CD14-positive monocyte (primary cell): ENCODE results near the gene PERCC1. TPM values are rescaled to one million over a fixed set of nuclear protein-coding genes. Genes with fewer than 3 reads are reported as not detected.
A peak's percentile ranks its signal among the peaks of the same experiment; 100 is the strongest.

Experiments used
- DNase-seq, 3 donors: peaks; one replicate each; pipeline ENCODE4 v3.0.0-alpha.2; 2011 to 2022
- H2AFZ ChIP-seq: 2 replicates; pipeline ENCODE4 v1.6.0; 2012; ENCODE audit warnings: mild to moderate bottlenecking, low read depth, low read length, inconsistent platforms; ENCODE audit not compliant: insufficient read depth, poor library complexity, severe bottlenecking
- H3K27ac ChIP-seq, 2 donors: 1 replicate in 1 of 2; 2 replicates in 1 of 2; pipeline ENCODE4 v1.5.1; 2012 to 2013; ENCODE audit warnings: low read length in 2 of 2, control low read depth in 1 of 2, inconsistent platforms in 1 of 2, low read depth in 1 of 2, mild to moderate bottlenecking in 1 of 2
- H3K27me3 ChIP-seq, 2 donors: one replicate each; pipeline versions ENCODE4 v1.6.0 to v1.6.1; 2011 to 2013; ENCODE audit warnings: low read length in 2 of 2; ENCODE audit not compliant: control insufficient read depth in 2 of 2, insufficient read depth in 2 of 2
- H3K36me3 ChIP-seq, 2 donors: replicated peaks in 1 of 2; 1 replicate in 1 of 2; 2 replicates in 1 of 2; pipeline versions ENCODE4 v1.5.1 to v1.6.1; 2012 to 2013; ENCODE audit warnings: low read length in 2 of 2, control low read depth in 1 of 2, inconsistent platforms in 1 of 2, mild to moderate bottlenecking in 1 of 2; ENCODE audit not compliant: insufficient read depth in 2 of 2, control insufficient read depth in 1 of 2
- H3K4me1 ChIP-seq, 2 donors: 1 replicate in 1 of 2; 2 replicates in 1 of 2; pipeline versions ENCODE4 v1.5.1 to v1.6.1; 2012 to 2013; ENCODE audit warnings: low read length in 2 of 2, control low read depth in 1 of 2, inconsistent platforms in 1 of 2, mild to moderate bottlenecking in 1 of 2, moderate library complexity in 1 of 2; ENCODE audit not compliant: insufficient read depth in 2 of 2, control insufficient read depth in 1 of 2
- H3K4me2 ChIP-seq: replicated peaks from 2 replicates; pipeline ENCODE3; 2012; ENCODE audit warnings: low read length, moderate library complexity, mild to moderate bottlenecking; ENCODE audit not compliant: poor library complexity, severe bottlenecking; ENCODE audit errors: extremely low read depth
- H3K4me3 ChIP-seq, 3 experiments: fragments of 200-600 bp in 1 of 3; sonication (generic) in 1 of 3; replicated peaks in 1 of 3; 1 replicate in 2 of 3; 2 replicates in 1 of 3; pipeline ENCODE4 v1.5.1; 2011 to 2013; ENCODE audit warnings: low read length in 3 of 3, mild to moderate bottlenecking in 3 of 3, control low read depth in 2 of 3, low read depth in 2 of 3, inconsistent platforms in 1 of 3, moderate library complexity in 1 of 3
- H3K79me2 ChIP-seq: 2 replicates; pipeline ENCODE4 v1.6.0; 2012; ENCODE audit warnings: mild to moderate bottlenecking, control low read depth, inconsistent platforms, low read length, moderate library complexity; ENCODE audit not compliant: insufficient read depth
- H3K9ac ChIP-seq: 2 replicates; pipeline ENCODE4 v1.6.0; 2017; ENCODE audit warnings: low read length, mild to moderate bottlenecking; ENCODE audit not compliant: insufficient read depth, poor library complexity, severe bottlenecking
- H3K9me3 ChIP-seq, 2 donors: replicated peaks in 1 of 2; 1 replicate in 1 of 2; 2 replicates in 1 of 2; pipeline versions ENCODE4 v1.5.1 to v1.6.1; 2012 to 2013; ENCODE audit warnings: low read length in 2 of 2, control low read depth in 1 of 2; ENCODE audit not compliant: control insufficient read depth in 1 of 2, insufficient read depth in 1 of 2
- H4K20me1 ChIP-seq: 2 replicates; pipeline ENCODE4 v1.6.0; 2012; ENCODE audit warnings: mild to moderate bottlenecking, low read length, control low read depth, moderate library complexity; ENCODE audit not compliant: insufficient read depth
- H3K27ac Mint-ChIP-seq, 7 donors: one replicate each; pipeline ENCODE4 v1.8.0; 2020; ENCODE audit warnings: mild to moderate bottlenecking in 7 of 7, mixed read lengths in 7 of 7, moderate library complexity in 6 of 7, inconsistent platforms in 2 of 7
- H3K27me3 Mint-ChIP-seq, 3 donors: one replicate each; pipeline ENCODE4 v1.8.0; 2021 to 2022; ENCODE audit warnings: low read depth in 3 of 3, mild to moderate bottlenecking in 3 of 3, mixed read lengths in 3 of 3, moderate library complexity in 3 of 3, inconsistent platforms in 1 of 3
- H3K36me3 Mint-ChIP-seq, 2 donors: one replicate each; pipeline ENCODE4 v1.8.0; 2020; ENCODE audit warnings: mixed read lengths in 2 of 2, inconsistent platforms in 1 of 2, mild to moderate bottlenecking in 1 of 2
- H3K4me1 Mint-ChIP-seq: one replicate; pipeline ENCODE4 v1.8.0; 2020; ENCODE audit warnings: mild to moderate bottlenecking, mixed read lengths
- H3K4me3 Mint-ChIP-seq, 2 donors: one replicate each; pipeline ENCODE4 v1.8.0; 2020; ENCODE audit warnings: mild to moderate bottlenecking in 2 of 2, mixed read lengths in 2 of 2, moderate library complexity in 1 of 2
- H3K9me3 Mint-ChIP-seq, 7 donors: one replicate each; pipeline ENCODE4 v1.8.0; 2020 to 2022; ENCODE audit warnings: mixed read lengths in 7 of 7, mild to moderate bottlenecking in 6 of 7, moderate library complexity in 6 of 7, inconsistent platforms in 2 of 7
- CTCF ChIP-seq: fragments of 200-600 bp; IDR thresholded peaks from one replicate; pipeline ENCODE4 v1.8.0; 2022; ENCODE audit warnings: antibody characterized with exemption, mild to moderate bottlenecking
- WGBS: methylation state at CpG from one replicate; pipeline ENCODE4 v1.1.5; 2013; ENCODE audit warnings: missing lambda C conversion rate; ENCODE audit not compliant: insufficient coverage; 5-methylcytosine and 5-hydroxymethylcytosine counted together
- intact Hi-C, 2 donors: fragments of 100-400 bp; cut with micrococcal nuclease; formaldehyde crosslinking; loops; one replicate each; pipeline versions ENCODE4 v1.15.0 to v1.15.1; 2023
- polyA plus RNA-seq, 3 donors: library from polyadenylated mRNA; depleted of rRNA in 1 of 3; unstranded in 2 of 3; stranded (reverse) in 1 of 3; fragments of 300-500 nt in 2 of 3; fragments of >200 nt in 1 of 3; fragmentation: Illumina TruSeq in 2 of 3; gene quantifications; 1 replicate in 2 of 3; 2 replicates in 1 of 3; pipeline ENCODE4 v1.2.3, GENCODE V29; 2012 to 2021

The PERCC1 gene
- polyA plus RNA-seq, 3 donors = not detected

- 92% methylated on average over 19 of the region's 19 CpGs for WGBS
- Mint-ChIP-seq H3K27me3 (peaks cover 0 to 1% (median 0%) of the 10 kb centered on the region in 3 donors), H3K9me3 (no peaks in the 10 kb centered on the region), H3K4me1 (no peaks in the 10 kb centered on the region), H3K27ac (peak overlapping the region in 1 of 7 donors; percentile 20), H3K4me3 (no peak overlapping the region), H3K36me3 (peaks cover 67 to 94% of the 10 kb centered on the region in 2 donors)
- no peaks in the 10 kb centered on the region for H3K4me1 ChIP-seq
- intact Hi-C loops = loop anchor here in 1 of 2 donors (10.0 kb wide), 1 partner anchor 51 kb away; no protein-coding TSS in a partner anchor
- no peak overlapping the region for H2AFZ ChIP-seq
- no peak overlapping the region for H3K4me2 ChIP-seq
- H3K4me3 ChIP-seq = no peak overlapping the region
- no peak for DNase-seq
- H3K27me3 ChIP-seq = no peaks in the 10 kb centered on the region
- H3K9me3 ChIP-seq = no peaks in the 10 kb centered on the region
- H3K9ac ChIP-seq = no peak overlapping the region
- H3K36me3 ChIP-seq = peaks cover 93 to 100% of the 10 kb centered on the region in 2 donors
- no peaks in the 10 kb centered on the region for H3K79me2 ChIP-seq
- no peak for TF ChIP-seq CTCF
- no peak overlapping the region for H3K27ac ChIP-seq
- peaks cover 45% of the 10 kb centered on the region for H4K20me1 ChIP-seq
Measured at GRCh38 chr16:1453316-1453715, 22.4 kb downstream of the PERCC1 start.

- Histone ChIP-seq H3K27me3 (no peaks in the 10 kb centered on the region), H2AFZ (no peak overlapping the region), H3K27ac (peak overlapping the region in 1 of 2 donors; percentile 5), H3K36me3 (peaks cover 88 to 97% of the 10 kb centered on the region in 2 donors), H3K79me2 (peaks cover 4% of the 10 kb centered on the region), H3K9me3 (no peaks in the 10 kb centered on the region), H3K4me1 (no peaks in the 10 kb centered on the region), H3K4me2 (no peak overlapping the region), H4K20me1 (peaks cover 43% of the 10 kb centered on the region), H3K4me3 (no peak overlapping the region), H3K9ac (no peak overlapping the region)
- TF ChIP-seq CTCF = no peak
- no peak for DNase-seq
- no peak overlapping the region for H3K4me3 Mint-ChIP-seq
- intact Hi-C loops = loop anchor here in 1 of 2 donors (10.0 kb wide), 1 partner anchor 50 kb away; no protein-coding TSS in a partner anchor
- no peaks in the 10 kb centered on the region for H3K9me3 Mint-ChIP-seq
- H3K27me3 Mint-ChIP-seq = peaks cover 0 to 1% (median 0%) of the 10 kb centered on the region in 3 donors
- 90% methylated on average over 17 of the region's 17 CpGs for WGBS
- H3K36me3 Mint-ChIP-seq = peaks cover 63 to 91% of the 10 kb centered on the region in 2 donors
- H3K27ac Mint-ChIP-seq = peak overlapping the region in 1 of 7 donors; percentile 56
- no peaks in the 10 kb centered on the region for H3K4me1 Mint-ChIP-seq
Measured at GRCh38 chr16:1454561-1454960, 23.7 kb downstream of the PERCC1 start.
